B cell (primary cell): Measurements from ENCODE around the gene SAT1. TPM values are rescaled to one million over a fixed set of nuclear protein-coding genes. Genes with fewer than 3 reads are reported as not detected.

Experiments
- ATAC-seq: fragments of 200-7000 bp; cut with Tn5 transposase; one replicate; pipeline ENCODE4 v1.10.0; 2021; ENCODE audit warnings: low read depth, mild to moderate bottlenecking, moderate number of reproducible peaks, moderate library complexity
- CTCF ChIA-PET: fragments of 350-600 bp; sonication (Branson Sonifier 250); formaldehyde crosslinking; loops from one replicate; lab custom pipeline; 2021; ENCODE audit warnings: antibody characterized with exemption, inconsistent platforms; lab: Charles Lee
- POLR2A ChIA-PET: fragments of 350-600 bp; sonication (Branson Sonifier 250); formaldehyde crosslinking; loops from one replicate; lab custom pipeline; 2021; ENCODE audit warnings: antibody characterized with exemption; lab: Charles Lee
- DNase-seq: peaks from one replicate; pipeline ENCODE4 v3.0.0; 2013
- H2AFZ ChIP-seq: 2 replicates; pipeline ENCODE4 v1.6.1; 2012; ENCODE audit warnings: mild to moderate bottlenecking, low read depth, low read length; ENCODE audit not compliant: insufficient read depth, poor library complexity, severe bottlenecking
- H3K27ac ChIP-seq, 2 donors: 1 replicate in 1 of 2; 2 replicates in 1 of 2; pipeline ENCODE4 v1.5.1; 2012 to 2013; ENCODE audit warnings: low read length in 2 of 2, mild to moderate bottlenecking in 2 of 2, moderate library complexity in 1 of 2
- H3K27me3 ChIP-seq, 4 experiments: fragments of 200-600 bp in 1 of 4; sonication (generic) in 1 of 4; replicated peaks in 1 of 4; 1 replicate in 2 of 4; 2 replicates in 2 of 4; pipeline versions ENCODE4 v1.6.1 to v1.7.0; 2013 to 2016; ENCODE audit warnings: low read length in 3 of 4, mild to moderate bottlenecking in 2 of 4, mixed read lengths in 1 of 4, moderate library complexity in 1 of 4; ENCODE audit not compliant: insufficient read depth in 4 of 4, control insufficient read depth in 3 of 4; ENCODE audit errors: control extremely low read depth in 1 of 4
- H3K36me3 ChIP-seq, 2 experiments: replicated peaks in 1 of 2; 1 replicate in 1 of 2; 2 replicates in 1 of 2; pipeline versions ENCODE4 v1.6.1 to v1.7.1; 2013; ENCODE audit warnings: low read length in 1 of 2; ENCODE audit not compliant: insufficient read depth in 2 of 2, control insufficient read depth in 1 of 2; ENCODE audit errors: control extremely low read depth in 1 of 2, extremely low read depth in 1 of 2
- H3K4me1 ChIP-seq, 2 donors: fragments of 200-600 bp in 1 of 2; sonication (generic) in 1 of 2; 1 replicate in 1 of 2; 2 replicates in 1 of 2; pipeline versions ENCODE4 v1.5.1 to v1.6.1; 2013 to 2017; ENCODE audit warnings: low read length in 2 of 2; ENCODE audit not compliant: control insufficient read depth in 2 of 2, insufficient read depth in 2 of 2
- H3K4me2 ChIP-seq: replicated peaks from 2 replicates; pipeline ENCODE3; 2012; ENCODE audit warnings: mild to moderate bottlenecking, low read depth, low read length; ENCODE audit not compliant: poor library complexity, severe bottlenecking
- H3K4me3 ChIP-seq, 5 experiments: fragments of 200-600 bp in 1 of 5; sonication (generic) in 1 of 5; 1 replicate in 3 of 5; 2 replicates in 2 of 5; pipeline versions ENCODE4 v1.5.1 to v1.7.0; 2011 to 2016; ENCODE audit warnings: low read length in 4 of 5, mild to moderate bottlenecking in 4 of 5, low read depth in 2 of 5, control low read depth in 1 of 5, moderate library complexity in 1 of 5; ENCODE audit not compliant: insufficient read depth in 1 of 5; ENCODE audit errors: control extremely low read depth in 1 of 5, extremely low read depth in 1 of 5
- H3K79me2 ChIP-seq: fragments of 200-600 bp; sonication (generic); one replicate; pipeline ENCODE4 v1.6.0; 2016; ENCODE audit warnings: low read length; ENCODE audit not compliant: control insufficient read depth, insufficient read depth
- H3K9ac ChIP-seq: fragments of 200-600 bp; sonication (generic); 2 replicates; pipeline ENCODE4 v1.6.1; 2017; ENCODE audit warnings: mild to moderate bottlenecking, low read length, moderate library complexity
- H3K9me3 ChIP-seq, 3 donors: one replicate each; pipeline versions ENCODE4 v1.6.1 to v1.7.1; 2013; ENCODE audit warnings: low read length in 2 of 3; ENCODE audit not compliant: control insufficient read depth in 2 of 3, insufficient read depth in 1 of 3; ENCODE audit errors: control extremely low read depth in 1 of 3
- H4K20me1 ChIP-seq: 2 replicates; pipeline ENCODE4 v1.6.0; 2012; ENCODE audit warnings: mild to moderate bottlenecking, low read length; ENCODE audit not compliant: insufficient read depth, control insufficient read depth, poor library complexity, severe bottlenecking
- H3K27ac Mint-ChIP-seq: one replicate; pipeline ENCODE4 v1.8.0; 2021; ENCODE audit warnings: mixed read lengths
- H3K27me3 Mint-ChIP-seq: one replicate; pipeline ENCODE4 v1.8.0; 2021; ENCODE audit warnings: mixed read lengths
- H3K4me1 Mint-ChIP-seq: one replicate; pipeline ENCODE4 v1.8.0; 2021; ENCODE audit warnings: mixed read lengths
- H3K4me3 Mint-ChIP-seq: one replicate; pipeline ENCODE4 v1.8.0; 2021; ENCODE audit warnings: mixed read lengths
- H3K9me3 Mint-ChIP-seq: one replicate; pipeline ENCODE4 v1.8.0; 2022; ENCODE audit warnings: mixed read lengths; ENCODE audit not compliant: insufficient read depth
- CTCF ChIP-seq: fragments of 200-600 bp; IDR thresholded peaks from one replicate; pipeline ENCODE4 v1.8.0; 2022; ENCODE audit warnings: antibody characterized with exemption, mild to moderate bottlenecking
- EZH2 ChIP-seq: IDR thresholded peaks from 2 replicates; pipeline ENCODE4 v1.6.1; 2012; ENCODE audit warnings: borderline replicate concordance, low read depth, mild to moderate bottlenecking, moderate library complexity, low read length; ENCODE audit not compliant: insufficient read depth, poor library complexity, severe bottlenecking
- WGBS: methylation state at CpG from one replicate; pipeline ENCODE4 v1.1.5; 2013; ENCODE audit warnings: missing lambda C conversion rate; ENCODE audit not compliant: insufficient coverage; 5-methylcytosine and 5-hydroxymethylcytosine counted together
- intact Hi-C: fragments of 100-400 bp; cut with micrococcal nuclease; formaldehyde crosslinking; loops from one replicate; pipeline ENCODE4 v1.10.0; 2022
- polyA plus RNA-seq: library from polyadenylated mRNA; depleted of rRNA; stranded (reverse); fragments of >200 nt; gene quantifications from 2 replicates; pipeline ENCODE4 v1.2.3, GENCODE V29; 2012
- total RNA-seq, 2 donors: library from RNA; stranded (reverse); fragments of 120-200 nt in 1 of 2; gene quantifications; 1 replicate in 1 of 2; 2 replicates in 1 of 2; pipeline versions ENCODE4 v1.2.3 to v1.2.4, GENCODE V29; 2013 to 2022

Gene SAT1
- total and polyA plus RNA-seq, 2 donors (not counting 1 experiment from before 2014, with no cell fraction given) = 172 to 479 TPM

- H3K9ac ChIP-seq = no peak overlapping the region
- intact Hi-C loops = no loop called here
- no peak overlapping the region for H3K4me3 ChIP-seq
- H3K4me2 ChIP-seq = no peak overlapping the region
- Mint-ChIP-seq H3K27ac (no peak overlapping the region), H3K27me3 (no peaks in the 10 kb centered on the region), H3K4me1 (peaks cover 29% of the 10 kb centered on the region), H3K4me3 (no peak overlapping the region), H3K9me3 (no peaks in the 10 kb centered on the region)
- no peak overlapping the region for H3K27ac ChIP-seq
- no peak for ATAC-seq
- DNase-seq = no peak
- H2AFZ ChIP-seq = no peak overlapping the region
- peaks cover 15% of the 10 kb centered on the region for H3K79me2 ChIP-seq
- H3K9me3 ChIP-seq = no peaks in the 10 kb centered on the region
- POLR2A ChIA-PET = no interaction called here
- no peaks in the 10 kb centered on the region for H3K27me3 ChIP-seq
- no peaks in the 10 kb centered on the region for H4K20me1 ChIP-seq
- CTCF ChIA-PET = interaction anchor here (2.1 kb wide), 1 partner anchor 116 kb away, joined by 10 read pairs; no protein-coding TSS in a partner anchor
- TF ChIP-seq CTCF (no peak), EZH2 (no peak)
- H3K36me3 ChIP-seq = peaks cover 0 to 9% of the 10 kb centered on the region in 2 experiments
- H3K4me1 ChIP-seq = peaks cover 17 to 28% of the 10 kb centered on the region in 2 donors
- WGBS = no CpG with 5 or more reads among the region's 11 CpGs
These were observed 3.4 kb downstream of the SAT1 start for GRCh38 chrX:23786268-23786815.

DNA sequence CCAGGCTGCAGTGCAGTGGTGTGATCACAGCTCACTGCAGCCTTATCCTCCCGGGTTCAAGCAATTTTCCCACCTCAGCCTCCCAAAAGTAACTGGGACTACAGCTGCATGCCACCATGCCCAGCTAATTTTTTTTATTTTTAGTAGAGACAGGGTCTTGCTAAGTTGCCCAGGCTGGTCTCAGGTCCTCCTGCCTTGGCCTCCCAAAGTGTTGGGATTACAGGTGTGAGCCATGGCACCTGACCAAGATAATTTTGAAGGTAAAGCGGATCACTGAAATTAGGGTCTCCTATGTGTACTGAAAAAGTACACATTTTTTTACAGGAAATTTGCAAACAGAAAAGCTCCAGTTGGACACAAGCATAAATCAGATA lies 4.8 kb downstream of the SAT1 start:
- Mint-ChIP-seq H3K9me3 (no peaks in the 10 kb centered on the region), H3K4me3 (no peak overlapping the region), H3K4me1 (peaks cover 21% of the 10 kb centered on the region), H3K27ac (no peak overlapping the region), H3K27me3 (no peaks in the 10 kb centered on the region)
- no peak overlapping the region for H3K27ac ChIP-seq
- POLR2A ChIA-PET = interaction anchor here (0.7 kb wide), 1 partner anchor 17 kb away, joined by 8 read pairs; no protein-coding TSS in a partner anchor
- CTCF ChIA-PET = interaction anchor here (2.1 kb wide), 1 partner anchor 114 kb away, joined by 10 read pairs; no protein-coding TSS in a partner anchor
- no peak for ATAC-seq
- no peak overlapping the region for H3K4me3 ChIP-seq
- DNase-seq = no peak
- WGBS = no CpG with 5 or more reads among the region's 2 CpGs
- no peaks in the 10 kb centered on the region for H4K20me1 ChIP-seq
- H3K79me2 ChIP-seq = peaks cover 15% of the 10 kb centered on the region
- H3K27me3 ChIP-seq = no peaks in the 10 kb centered on the region
- intact Hi-C loops = no loop called here
- no peak overlapping the region for H3K9ac ChIP-seq
- H2AFZ ChIP-seq = no peak overlapping the region
- no peaks in the 10 kb centered on the region for H3K9me3 ChIP-seq
- H3K4me2 ChIP-seq = no peak overlapping the region
- H3K36me3 ChIP-seq = peaks cover 0 to 9% of the 10 kb centered on the region in 2 experiments
- H3K4me1 ChIP-seq = peaks cover 8 to 14% of the 10 kb centered on the region in 2 donors
- TF ChIP-seq EZH2 (no peak), CTCF (no peak)
